NB4 (cell line): ENCODE data around the gene MFAP4.

Experiments used
- DNase-seq: peaks from one replicate; pipeline ENCODE4 v3.0.0; 2010; ENCODE audit warnings: low read depth
- H3K4me3 ChIP-seq: one replicate; pipeline ENCODE4 v1.5.1; 2011; ENCODE audit warnings: mild to moderate bottlenecking, low read depth, low read length, moderate library complexity
- MAX ChIP-seq: IDR thresholded peaks from 2 replicates; pipeline ENCODE4 v1.6.1; 2011; ENCODE audit warnings: low read depth, low read length
- MYC ChIP-seq: IDR thresholded peaks from 2 replicates; pipeline ENCODE4 v1.6.1; 2011; ENCODE audit warnings: low read depth, low read length
- POLR2A ChIP-seq: IDR thresholded peaks from 2 replicates; pipeline ENCODE4 v1.6.1; 2011; ENCODE audit warnings: mild to moderate bottlenecking; ENCODE audit not compliant: insufficient read length; ENCODE audit errors: extremely low read depth
- TF ChIP-seq, protein P1 (sequence below): IDR thresholded peaks from one replicate; pipeline ENCODE4 v1.5.1; 2012; ENCODE audit warnings: low read depth, low read length

The MFAP4 gene

GRCh38 chr17:19338031-19338990, 48.7 kb downstream of the MFAP4 start:
- peak; percentile 62 for DNase-seq
- TF ChIP-seq, protein P1, sequence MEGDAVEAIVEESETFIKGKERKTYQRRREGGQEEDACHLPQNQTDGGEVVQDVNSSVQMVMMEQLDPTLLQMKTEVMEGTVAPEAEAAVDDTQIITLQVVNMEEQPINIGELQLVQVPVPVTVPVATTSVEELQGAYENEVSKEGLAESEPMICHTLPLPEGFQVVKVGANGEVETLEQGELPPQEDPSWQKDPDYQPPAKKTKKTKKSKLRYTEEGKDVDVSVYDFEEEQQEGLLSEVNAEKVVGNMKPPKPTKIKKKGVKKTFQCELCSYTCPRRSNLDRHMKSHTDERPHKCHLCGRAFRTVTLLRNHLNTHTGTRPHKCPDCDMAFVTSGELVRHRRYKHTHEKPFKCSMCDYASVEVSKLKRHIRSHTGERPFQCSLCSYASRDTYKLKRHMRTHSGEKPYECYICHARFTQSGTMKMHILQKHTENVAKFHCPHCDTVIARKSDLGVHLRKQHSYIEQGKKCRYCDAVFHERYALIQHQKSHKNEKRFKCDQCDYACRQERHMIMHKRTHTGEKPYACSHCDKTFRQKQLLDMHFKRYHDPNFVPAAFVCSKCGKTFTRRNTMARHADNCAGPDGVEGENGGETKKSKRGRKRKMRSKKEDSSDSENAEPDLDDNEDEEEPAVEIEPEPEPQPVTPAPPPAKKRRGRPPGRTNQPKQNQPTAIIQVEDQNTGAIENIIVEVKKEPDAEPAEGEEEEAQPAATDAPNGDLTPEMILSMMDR = peak; percentile 57
- no peak for TF ChIP-seq POLR2A
- H3K4me3 ChIP-seq = no peak overlapping the region

DNA sequence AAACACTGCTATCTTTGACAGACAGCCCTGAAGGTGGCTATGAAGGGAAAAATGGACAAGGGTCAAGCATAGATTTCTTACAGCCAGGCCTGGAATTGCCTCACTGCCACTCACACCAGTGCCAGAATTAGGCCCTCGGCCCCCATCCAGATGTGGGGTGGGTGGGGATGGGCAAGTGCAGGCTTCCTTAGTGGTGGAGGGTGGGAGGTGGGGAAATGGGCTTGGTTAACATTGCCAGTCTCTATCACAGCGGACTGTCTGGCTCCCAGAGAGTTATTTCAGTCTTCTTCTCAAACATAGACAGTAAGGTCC, 49.3 kb downstream of the MFAP4 start:
- no peak for DNase-seq
- H3K4me3 ChIP-seq = no peak overlapping the region
- TF ChIP-seq MYC (no peak), POLR2A (no peak), MAX (no peak)
- TF ChIP-seq, protein P1 = no peak

- no peak overlapping the region for H3K4me3 ChIP-seq
- TF ChIP-seq POLR2A (no peak), MYC (no peak), MAX (no peak)
- TF ChIP-seq, protein P1 = no peak
- DNase-seq = no peak
Observed at GRCh38 chr17:19336938-19337711, 49.9 kb downstream of the MFAP4 start.

DNA sequence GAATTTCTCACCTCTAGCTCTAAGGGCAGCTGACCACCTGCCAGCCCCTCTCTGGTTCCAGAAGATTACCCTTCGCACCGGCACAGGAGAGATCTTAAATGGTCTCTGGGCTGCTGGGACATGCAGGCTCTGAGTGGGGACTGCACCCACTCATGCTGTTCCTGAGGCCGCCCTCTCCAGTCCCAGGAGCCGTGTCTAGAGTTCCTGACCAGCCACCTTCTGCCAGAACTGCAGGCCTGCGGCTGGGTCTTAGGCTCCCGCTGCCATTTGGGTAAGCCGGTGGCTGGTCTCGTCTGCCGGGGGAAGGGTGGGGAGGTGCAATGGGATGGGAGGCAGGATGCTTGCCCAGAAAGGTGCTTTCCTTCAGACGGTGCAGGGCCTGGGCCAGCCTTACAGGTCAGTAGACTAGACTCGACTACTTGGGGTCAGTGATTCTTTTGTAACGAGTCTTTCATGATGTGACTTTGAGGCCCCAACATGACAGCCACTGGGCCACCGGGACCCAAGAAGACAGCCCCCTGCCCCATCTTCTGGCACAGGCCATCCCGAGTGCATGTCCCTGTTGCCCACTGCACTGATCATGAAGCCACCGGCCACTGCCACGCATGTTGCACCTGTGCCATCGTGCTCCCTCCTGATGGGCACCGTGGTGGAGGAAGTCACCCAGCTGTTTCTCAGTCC, 50.9 kb downstream of the MFAP4 start:
- DNase-seq = no peak
- H3K4me3 ChIP-seq = no peak overlapping the region
- no peak for TF ChIP-seq MYC
- TF ChIP-seq MAX = no peak
- TF ChIP-seq, protein P1 = no peak
- no peak for TF ChIP-seq POLR2A

DNA sequence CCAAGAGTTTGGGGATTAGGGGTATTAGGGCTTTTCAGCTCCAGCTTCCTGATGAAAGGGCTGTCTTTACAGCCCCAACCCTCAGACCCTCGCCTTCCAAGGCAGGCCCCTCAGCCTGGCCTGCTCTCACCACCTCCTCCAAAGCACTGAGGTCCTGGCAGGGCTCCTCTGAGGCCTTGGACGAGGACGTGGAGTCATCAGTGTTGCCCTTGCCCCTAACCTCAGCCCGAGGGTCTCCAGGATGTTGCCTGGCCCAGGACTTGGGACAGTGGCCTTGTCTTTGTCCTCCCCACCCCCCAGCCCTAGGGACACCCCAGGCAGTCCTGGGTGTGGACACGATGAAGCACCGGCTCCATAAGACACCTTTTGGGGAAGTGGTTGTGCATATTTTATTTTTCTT, 52.7 kb downstream of the MFAP4 start:
- no peak for DNase-seq
- no peak overlapping the region for H3K4me3 ChIP-seq
- TF ChIP-seq MAX = no peak
- TF ChIP-seq MYC = no peak

DNA sequence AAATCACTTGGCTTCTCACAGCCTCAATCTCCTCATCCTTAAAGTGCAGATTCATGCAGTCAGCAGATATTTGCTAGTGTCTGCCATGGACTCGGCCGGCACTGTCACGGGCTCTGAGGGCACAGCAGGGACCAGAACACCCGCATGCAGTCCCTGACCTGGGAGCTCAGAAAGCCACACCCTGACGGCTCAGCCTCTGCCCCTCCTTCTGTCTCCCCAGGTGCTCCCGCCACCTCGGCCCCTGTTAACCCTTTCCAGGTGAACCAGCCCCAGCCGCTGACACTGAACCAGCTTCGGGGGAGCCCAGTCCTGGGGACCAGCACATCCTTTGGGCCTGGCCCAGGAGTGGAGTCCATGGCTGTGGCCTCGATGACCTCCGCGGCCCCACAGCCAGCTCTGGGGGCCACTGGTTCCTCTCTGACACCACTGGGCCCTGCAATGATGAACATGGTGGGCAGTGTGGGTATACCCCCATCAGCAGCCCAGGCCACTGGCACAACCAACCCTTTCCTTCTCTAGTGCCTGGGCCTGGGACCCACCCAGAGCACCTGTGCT, 53.2 kb downstream of the MFAP4 start:
- no peak for DNase-seq
- TF ChIP-seq POLR2A (no peak), MYC (no peak), MAX (no peak)
- TF ChIP-seq, protein P1 = no peak
- no peak overlapping the region for H3K4me3 ChIP-seq
